ENCODE data around the gene EGFL8.
"Not testable (repeated sequence)": the region's sequence is repeated elsewhere in the genome, so short reads cannot be mapped to it uniquely, and the experiment has no call there.

EGFL8 gene

GRCh38 chr6:32164295-32164694 is at the start of gene EGFL8:
EGFL8 (plus strand) TSS chr6:32164595; CDS start chr6:32166166, 1,571 bp downstream.
- no peak for DNase-seq

- no peak for DNase-seq
Measured at GRCh38 chr6:32114796-32115195, 49.6 kb upstream of the EGFL8 start.

- DNase-seq: no peak
Measured at GRCh38 chr6:32115623-32116022, 48.8 kb upstream of the EGFL8 start.

- DNase-seq: no peak
Measured at GRCh38 chr6:32116674-32117073, 47.7 kb upstream of the EGFL8 start.

GRCh38 chr6:32117461-32117860 is 46.9 kb upstream of the EGFL8 start:
- DNase-seq: no peak

GRCh38 chr6:32118782-32119628 is 45.4 kb upstream of the EGFL8 start:
- DNase-seq: peak in 55 of 56 donors; percentile 13 to 93 (median 76)

- no peak for DNase-seq
Measured at GRCh38 chr6:32120573-32121059, 43.8 kb upstream of the EGFL8 start.

- DNase-seq: no peak
Measured at GRCh38 chr6:32123681-32124080, 40.7 kb upstream of the EGFL8 start.

GRCh38 chr6:32126880-32127279 is 37.5 kb upstream of the EGFL8 start:
- DNase-seq: no peak

GRCh38 chr6:32127409-32127716 is 37.0 kb upstream of the EGFL8 start:
- DNase-seq: no peak

- peak; percentile 57 to 100 (median 98) for DNase-seq
Measured at GRCh38 chr6:32127717-32128592, 36.4 kb upstream of the EGFL8 start, which contains the start of gene ATF6B. ATF6B (minus strand) TSS chr6:32128246; CDS start chr6:32128207, 39 bp downstream.

- DNase-seq: no peak
Measured at GRCh38 chr6:32128751-32129296, 35.6 kb upstream of the EGFL8 start.

- peak in 5 of 56 donors; percentile 71 to 93 (median 80) for DNase-seq
Measured at GRCh38 chr6:32129297-32130088, 34.9 kb upstream of the EGFL8 start.

GRCh38 chr6:32131439-32131948 is 32.9 kb upstream of the EGFL8 start:
- DNase-seq: no peak

GRCh38 chr6:32132110-32132509 is 32.3 kb upstream of the EGFL8 start:
- DNase-seq: no peak

- no peak for DNase-seq
Measured at GRCh38 chr6:32133786-32134185, 30.6 kb upstream of the EGFL8 start.

- DNase-seq: no peak
Measured at GRCh38 chr6:32137454-32137853, 26.9 kb upstream of the EGFL8 start.

- no peak for DNase-seq
Measured at GRCh38 chr6:32139590-32139989, 24.8 kb upstream of the EGFL8 start.

GRCh38 chr6:32140420-32141046 is 23.9 kb upstream of the EGFL8 start:
- no peak for DNase-seq

GRCh38 chr6:32144238-32144637 is 20.2 kb upstream of the EGFL8 start:
- DNase-seq: not testable (repeated sequence)

Data from amygdala (tissue), 56 donors.